Measurements from ENCODE around the gene TPSG1.

The TPSG1 gene

DNA sequence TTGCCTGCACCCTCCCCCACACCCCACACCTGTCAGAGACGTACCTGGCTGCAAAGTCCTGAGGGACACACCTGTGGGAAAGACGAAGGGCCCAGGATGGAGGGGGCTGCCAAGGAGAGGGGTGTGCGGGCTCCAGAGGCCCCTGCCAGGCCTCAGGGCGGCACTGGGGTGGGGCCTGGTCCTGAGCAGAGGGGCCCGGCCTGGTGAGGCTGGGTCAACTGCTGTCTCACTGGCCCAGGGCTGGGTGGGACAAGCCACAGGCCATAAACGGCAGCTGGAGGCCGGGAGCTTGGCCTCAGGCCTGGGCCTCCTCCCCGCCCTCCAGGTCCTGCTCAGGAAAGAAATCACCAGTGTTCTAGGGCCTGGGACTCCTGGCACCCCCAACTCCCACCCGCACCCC lies 510 bp downstream of the TPSG1 start:
- in situ Hi-C loops (cut with MboI; ENCODE audit: low pct_unique_long_range_greater_than_20kb, low sequenced_read_pairs, unreplicated experiment) = no loop called here
- DNase-seq (ENCODE audit: low spot score) = no peak

DNA sequence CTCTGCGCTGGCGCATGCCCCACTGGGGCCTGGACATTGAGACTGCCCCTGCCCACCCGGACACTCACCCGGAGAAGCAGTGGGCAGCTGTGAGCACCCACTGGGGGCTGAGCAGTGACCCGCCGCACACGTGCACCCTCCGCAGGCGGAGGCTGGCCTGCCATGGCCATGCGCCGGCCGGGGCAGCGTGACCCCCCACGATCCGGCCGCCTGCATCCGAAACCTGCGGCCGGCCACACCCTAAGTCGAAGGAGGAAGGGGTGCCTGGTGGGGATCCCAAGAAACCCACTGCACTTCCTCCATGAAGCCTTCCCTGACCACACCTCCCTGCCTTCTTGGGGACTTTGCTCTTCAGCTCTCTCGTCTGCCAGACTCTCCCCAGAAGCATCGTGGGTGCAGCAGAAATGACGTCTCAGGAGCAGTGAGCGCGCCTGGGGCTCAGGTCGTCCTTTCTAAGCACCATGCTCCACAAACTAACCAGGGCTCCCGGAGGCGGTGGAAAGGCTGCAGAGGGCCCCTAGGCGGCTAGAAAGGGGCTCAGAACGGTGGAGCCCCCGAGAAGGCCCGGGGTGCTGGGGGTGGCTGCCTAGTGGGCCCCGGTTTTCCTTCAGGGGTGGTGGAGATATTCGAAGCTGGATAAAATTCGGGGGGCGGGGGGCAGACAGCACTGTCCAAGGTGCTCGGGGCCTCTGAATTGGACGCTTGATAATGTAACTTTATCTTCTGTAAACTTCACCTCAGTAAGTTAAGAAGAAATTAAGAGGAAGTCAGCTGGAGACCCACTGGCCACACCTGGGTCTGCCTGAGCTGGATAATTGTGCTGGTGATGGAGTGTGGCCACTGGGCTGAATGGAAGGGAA lies 1.5 kb downstream of the TPSG1 start:
- in situ Hi-C loops (cut with MboI; ENCODE audit: low pct_unique_long_range_greater_than_20kb, low sequenced_read_pairs, unreplicated experiment) = no loop called here
- no peak for DNase-seq (ENCODE audit: low spot score)
- TF ChIP-seq, protein P1, sequence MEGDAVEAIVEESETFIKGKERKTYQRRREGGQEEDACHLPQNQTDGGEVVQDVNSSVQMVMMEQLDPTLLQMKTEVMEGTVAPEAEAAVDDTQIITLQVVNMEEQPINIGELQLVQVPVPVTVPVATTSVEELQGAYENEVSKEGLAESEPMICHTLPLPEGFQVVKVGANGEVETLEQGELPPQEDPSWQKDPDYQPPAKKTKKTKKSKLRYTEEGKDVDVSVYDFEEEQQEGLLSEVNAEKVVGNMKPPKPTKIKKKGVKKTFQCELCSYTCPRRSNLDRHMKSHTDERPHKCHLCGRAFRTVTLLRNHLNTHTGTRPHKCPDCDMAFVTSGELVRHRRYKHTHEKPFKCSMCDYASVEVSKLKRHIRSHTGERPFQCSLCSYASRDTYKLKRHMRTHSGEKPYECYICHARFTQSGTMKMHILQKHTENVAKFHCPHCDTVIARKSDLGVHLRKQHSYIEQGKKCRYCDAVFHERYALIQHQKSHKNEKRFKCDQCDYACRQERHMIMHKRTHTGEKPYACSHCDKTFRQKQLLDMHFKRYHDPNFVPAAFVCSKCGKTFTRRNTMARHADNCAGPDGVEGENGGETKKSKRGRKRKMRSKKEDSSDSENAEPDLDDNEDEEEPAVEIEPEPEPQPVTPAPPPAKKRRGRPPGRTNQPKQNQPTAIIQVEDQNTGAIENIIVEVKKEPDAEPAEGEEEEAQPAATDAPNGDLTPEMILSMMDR (IDR thresholded peaks at IDR 0.05; ENCODE audit: extremely low read depth, insufficient read depth, missing control alignments) = no peak

More for the DNA sequence above, 510 bp downstream of the TPSG1 start:
- TF ChIP-seq, protein P1 (IDR thresholded peaks at IDR 0.05; ENCODE audit: extremely low read depth, insufficient read depth, missing control alignments) = no peak

GRCh38 chr16:1222553-1223354 lies 2.3 kb downstream of the TPSG1 start:
- DNase-seq (ENCODE audit: low spot score) = no peak
- in situ Hi-C loops (cut with MboI; ENCODE audit: low pct_unique_long_range_greater_than_20kb, low sequenced_read_pairs, unreplicated experiment) = no loop called here
- TF ChIP-seq, protein P1 (IDR thresholded peaks at IDR 0.05; ENCODE audit: extremely low read depth, insufficient read depth, missing control alignments) = no peak

DNA sequence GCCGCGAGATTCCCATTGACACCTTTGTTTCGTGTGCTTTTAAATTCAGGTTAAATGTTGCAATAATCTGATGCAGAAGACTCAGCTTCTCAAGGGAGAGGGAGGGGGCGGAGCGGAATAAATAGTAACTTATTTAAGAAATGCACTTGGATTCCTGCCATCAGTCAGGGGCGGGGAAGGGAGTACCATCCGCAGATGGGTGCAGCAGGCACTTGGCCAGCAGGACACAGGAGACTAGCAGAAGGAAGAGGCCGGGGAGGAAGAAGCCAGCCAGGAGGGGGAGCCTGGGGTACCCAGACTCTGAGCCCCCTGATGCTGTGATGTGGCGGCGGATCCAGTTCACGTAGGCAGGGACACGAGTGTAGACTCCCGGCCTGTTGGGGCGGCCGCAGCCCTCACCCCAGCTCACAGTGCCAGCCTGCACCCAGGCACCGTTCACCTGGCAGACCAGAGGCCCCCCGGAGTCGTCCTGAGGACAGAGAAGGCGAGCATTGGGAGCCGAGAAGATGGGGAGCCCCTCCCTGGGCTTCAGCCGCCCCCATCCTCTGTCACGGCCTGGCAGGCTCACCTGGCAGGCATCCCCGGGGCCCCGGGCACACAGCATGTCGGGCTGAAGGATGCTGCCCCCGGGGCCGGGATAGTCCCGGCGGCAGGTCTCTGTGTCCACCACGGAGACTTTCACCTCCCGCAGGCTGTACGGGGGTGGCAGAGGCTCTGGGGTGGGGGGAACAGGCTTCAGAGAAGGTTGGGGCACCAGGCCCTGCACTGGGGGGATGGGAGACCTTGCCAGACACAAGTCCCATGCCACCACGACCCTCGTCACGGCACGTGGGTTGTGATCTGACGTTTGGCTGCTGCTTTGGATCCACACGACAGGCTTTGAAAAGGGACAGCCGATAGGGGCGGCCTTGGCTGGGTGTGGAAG lies 3.2 kb downstream of the TPSG1 start:
- TF ChIP-seq, protein P1 (IDR thresholded peaks at IDR 0.05; ENCODE audit: extremely low read depth, insufficient read depth, missing control alignments) = no peak
- in situ Hi-C loops (cut with MboI; ENCODE audit: low pct_unique_long_range_greater_than_20kb, low sequenced_read_pairs, unreplicated experiment) = no loop called here
- no peak for DNase-seq (ENCODE audit: low spot score)

GRCh38 chr16:1220841-1221627 lies 4.0 kb downstream of the TPSG1 start:
- no peak for DNase-seq (ENCODE audit: low spot score)
- in situ Hi-C loops (cut with MboI; ENCODE audit: low pct_unique_long_range_greater_than_20kb, low sequenced_read_pairs, unreplicated experiment) = no loop called here
- TF ChIP-seq, protein P1 (IDR thresholded peaks at IDR 0.05; ENCODE audit: extremely low read depth, insufficient read depth, missing control alignments) = no peak

Data from GM13977 (cell line).